ENCODE measurements around the gene TBC1D2B.
A peak's percentile ranks its signal among the peaks of the same experiment; 100 is the strongest.

The TBC1D2B gene

DNA sequence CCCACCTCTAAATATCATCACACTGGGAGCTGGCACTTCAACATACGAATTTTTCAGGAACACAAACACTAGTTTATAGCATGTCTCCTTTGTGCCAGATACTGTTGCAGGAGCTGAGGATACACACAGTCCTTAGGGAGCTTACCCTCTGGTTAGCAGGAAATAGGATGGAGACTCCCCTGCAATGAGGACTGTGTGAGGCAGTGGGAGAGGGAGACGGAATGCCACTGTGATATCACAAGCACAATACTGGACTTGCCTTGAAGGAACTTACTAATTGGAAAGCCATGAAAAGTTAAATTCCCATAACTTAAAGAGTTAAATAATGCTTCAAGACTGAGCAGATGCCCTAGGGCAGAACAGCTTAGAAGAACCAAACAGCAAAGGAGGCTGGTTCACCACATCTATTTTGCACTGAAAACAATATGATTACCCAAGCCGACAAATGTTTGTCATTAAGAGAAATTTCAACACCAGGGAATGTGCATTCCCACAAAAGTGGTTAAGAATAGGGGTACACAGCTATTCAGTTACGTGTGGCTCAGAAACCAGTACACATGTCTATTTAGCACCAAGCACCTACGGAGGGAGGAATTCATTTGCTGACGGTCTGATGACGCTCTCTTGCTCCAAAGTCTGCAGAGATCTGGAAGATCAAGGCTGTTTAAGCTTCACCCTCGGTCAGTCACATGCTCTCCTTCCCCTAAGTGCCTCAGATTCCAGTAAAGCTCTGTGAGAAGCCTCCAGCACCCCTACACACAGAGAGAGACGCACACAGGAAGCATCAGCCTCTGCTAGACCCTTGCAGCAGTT is 5.2 kb downstream of the TBC1D2B start:
- DNase-seq (ENCODE audit: low read depth): peak; percentile 62

DNA sequence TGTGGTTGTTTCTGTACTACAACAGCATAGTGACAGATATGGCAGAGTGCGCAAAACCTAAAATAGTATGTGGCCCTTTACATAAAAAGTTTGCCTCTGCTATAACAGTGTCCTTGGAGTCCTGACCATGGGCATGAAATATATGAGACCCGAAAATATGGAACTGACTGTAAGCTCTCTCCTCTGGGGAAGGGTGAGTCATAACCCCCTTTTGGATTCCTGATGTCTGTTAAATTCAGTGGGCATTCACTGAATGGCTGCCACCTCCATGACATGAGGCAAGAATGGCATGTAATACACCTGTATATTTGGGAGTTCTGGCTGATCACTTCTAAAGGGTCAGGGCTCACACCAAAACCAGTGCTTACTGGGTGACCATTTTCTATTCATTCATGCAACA is 6.1 kb downstream of the TBC1D2B start:
- DNase-seq (ENCODE audit: low read depth): no peak

DNA sequence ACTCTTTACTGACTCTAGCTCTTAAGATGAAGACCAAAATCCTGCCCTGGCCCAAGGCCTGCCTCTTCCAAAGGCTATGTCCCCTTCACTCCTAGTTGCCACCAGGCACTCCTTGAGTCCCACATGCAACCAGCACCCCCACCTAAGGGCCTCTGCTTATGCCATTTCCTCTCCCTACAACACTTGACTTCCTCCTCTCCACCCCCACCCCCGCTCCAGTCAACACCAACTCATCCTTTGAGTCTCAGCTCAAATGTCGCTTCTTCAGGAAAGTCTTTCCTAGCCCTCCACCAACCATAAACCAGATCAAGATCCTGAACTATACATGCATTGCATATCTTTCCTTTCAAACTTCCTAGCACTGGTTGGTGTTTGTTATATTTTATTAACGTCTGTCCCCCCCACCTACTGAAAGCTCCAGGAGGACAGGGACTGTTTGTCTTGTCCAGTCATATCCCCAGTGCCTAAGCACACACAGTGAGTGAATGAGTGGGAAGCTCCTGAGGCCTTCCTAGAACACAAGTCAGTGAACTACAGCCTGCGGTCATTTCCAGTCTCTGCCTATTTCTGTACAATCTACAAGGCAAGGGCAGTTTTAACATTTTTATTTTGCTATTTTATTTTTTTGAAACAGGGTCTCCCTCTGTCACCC is 7.3 kb downstream of the TBC1D2B start:
- DNase-seq (ENCODE audit: low read depth): peak; percentile 41

DNA sequence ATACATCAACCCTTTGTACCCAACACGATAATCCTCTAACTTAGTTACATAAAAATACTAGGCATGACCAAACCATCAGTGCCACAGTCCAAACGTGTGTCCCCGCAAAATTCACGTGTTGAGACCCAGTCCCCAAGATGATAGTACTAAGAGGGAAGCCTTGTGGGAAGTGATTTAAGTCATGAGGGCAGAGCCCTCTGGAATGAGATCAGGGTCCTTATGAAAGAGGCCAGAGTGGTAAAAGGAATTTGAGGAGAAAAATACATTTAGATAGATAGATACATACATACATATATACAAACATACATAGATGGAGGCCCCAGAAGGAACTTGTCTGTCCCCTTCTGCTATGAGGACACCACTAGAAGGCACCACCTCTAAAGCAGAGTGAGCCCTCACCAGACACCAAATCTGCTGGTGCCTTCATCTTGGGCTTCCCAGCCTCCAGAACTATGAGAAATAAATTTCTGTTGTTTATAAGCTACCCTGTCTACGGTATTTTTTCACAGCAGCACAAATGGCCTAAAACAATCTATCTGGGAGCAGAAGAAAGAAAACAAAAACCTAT is 8.0 kb downstream of the TBC1D2B start:
- no peak for DNase-seq (ENCODE audit: low read depth)

DNA sequence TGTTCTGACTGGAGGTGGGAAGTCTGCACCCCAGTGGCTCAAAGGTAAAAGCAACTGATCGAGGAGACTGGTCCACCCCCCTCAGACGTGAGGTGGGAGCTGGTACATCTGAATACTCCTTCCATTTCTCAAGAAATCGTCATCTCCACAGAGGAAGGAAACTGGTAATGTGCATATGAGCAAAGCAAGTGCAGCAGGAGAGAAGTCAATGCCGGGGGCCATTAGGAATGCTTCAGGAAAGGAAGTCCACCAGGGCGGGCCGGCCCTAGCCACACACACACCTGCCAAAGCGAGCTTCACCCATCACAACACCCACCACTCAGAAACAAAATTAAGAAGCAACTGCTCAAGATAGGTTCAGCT is 8.5 kb downstream of the TBC1D2B start:
- DNase-seq (ENCODE audit: low read depth): no peak

GRCh38 chr15:78067328-78068228 is 9.9 kb downstream of the TBC1D2B start:
- DNase-seq (ENCODE audit: low read depth): no peak

- DNase-seq (ENCODE audit: low read depth): no peak
These were observed 11.3 kb downstream of the TBC1D2B start for GRCh38 chr15:78065973-78066946.

DNA sequence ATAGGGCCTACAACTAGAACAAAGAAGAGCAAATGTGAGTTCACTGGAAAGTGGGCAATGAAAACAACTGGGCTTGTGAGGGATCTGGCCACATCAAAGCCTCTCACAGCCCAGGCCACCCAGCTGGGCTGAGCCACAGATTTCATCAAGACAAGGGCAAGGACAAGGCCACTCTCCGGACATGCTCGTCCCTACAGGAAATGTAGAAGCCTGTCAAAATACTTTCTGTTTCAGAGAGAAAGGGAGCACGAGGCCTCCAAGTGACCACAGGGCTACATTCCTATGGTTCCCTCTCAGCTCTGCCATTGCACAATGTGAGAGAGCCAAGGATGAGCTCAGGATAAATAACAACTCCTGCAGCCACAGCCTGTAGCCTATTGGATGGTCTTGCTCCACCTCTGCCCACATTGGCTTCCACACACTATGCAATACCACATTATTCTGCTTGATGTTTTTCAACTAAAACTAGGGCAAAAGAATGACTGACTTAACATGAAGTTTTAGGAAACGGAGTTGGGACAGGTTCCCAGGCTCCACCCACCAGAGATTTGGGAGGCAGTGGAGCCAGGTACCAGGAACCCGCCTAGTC is 12.1 kb downstream of the TBC1D2B start:
- DNase-seq (ENCODE audit: low read depth): no peak

GRCh38 chr15:78064544-78064943 is 13.0 kb downstream of the TBC1D2B start:
- DNase-seq (ENCODE audit: low read depth): no peak

DNA sequence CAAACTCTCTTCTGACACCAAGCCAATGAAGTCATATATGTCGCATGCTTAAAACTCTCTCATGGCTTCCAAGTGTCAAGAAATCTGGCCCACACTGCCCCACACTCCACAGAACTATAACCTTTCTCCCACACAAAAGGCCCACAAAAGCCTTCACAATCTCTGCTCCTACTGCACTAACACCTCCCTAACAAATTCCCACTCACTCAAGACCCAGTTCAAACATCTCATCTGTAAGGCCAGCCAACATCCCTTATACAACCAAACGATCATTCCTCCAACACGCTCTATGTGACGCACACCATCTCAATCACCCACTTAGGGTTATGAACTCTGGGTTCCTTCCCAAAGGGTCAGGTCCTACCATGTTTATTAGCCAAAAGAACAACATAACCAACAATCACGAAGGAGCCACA is 13.5 kb downstream of the TBC1D2B start:
- no peak for DNase-seq (ENCODE audit: low read depth)

GRCh38 chr15:78063217-78063616 is 14.3 kb downstream of the TBC1D2B start:
- no peak for DNase-seq (ENCODE audit: low read depth)

- DNase-seq (ENCODE audit: low read depth): peak; percentile 51
These were observed 15.5 kb downstream of the TBC1D2B start for GRCh38 chr15:78061963-78062427.

GRCh38 chr15:78060232-78060631 is 17.3 kb downstream of the TBC1D2B start:
- no peak for DNase-seq (ENCODE audit: low read depth)

GRCh38 chr15:78059110-78059839 is 18.2 kb downstream of the TBC1D2B start:
- DNase-seq (ENCODE audit: low read depth): no peak

DNA sequence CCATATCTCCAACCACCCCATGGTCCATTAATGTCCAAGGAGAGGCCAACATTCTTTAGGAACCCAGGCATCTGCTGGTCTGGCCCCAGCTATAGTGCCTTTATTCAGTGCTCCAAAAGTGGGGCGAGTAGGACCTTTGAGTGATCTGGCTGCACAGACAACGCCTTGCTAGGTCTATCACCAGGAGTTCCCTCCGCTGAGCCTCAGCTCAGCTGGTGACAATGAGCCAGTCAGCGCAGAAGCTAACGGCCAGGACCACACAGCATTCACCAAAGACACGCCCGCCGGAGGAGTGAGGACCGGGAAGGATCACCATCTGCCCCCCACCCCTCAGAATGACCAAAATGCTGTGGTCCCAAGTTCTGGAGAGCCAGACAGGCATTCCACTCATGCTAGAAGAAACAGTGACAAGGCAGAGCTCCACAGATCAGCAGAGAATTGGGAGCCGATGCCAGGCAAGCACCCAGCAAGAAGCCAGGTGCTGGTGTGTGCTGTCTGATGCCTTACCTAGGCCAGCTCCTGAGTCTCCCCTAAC is 19.0 kb downstream of the TBC1D2B start:
- DNase-seq (ENCODE audit: low read depth): no peak

DNA sequence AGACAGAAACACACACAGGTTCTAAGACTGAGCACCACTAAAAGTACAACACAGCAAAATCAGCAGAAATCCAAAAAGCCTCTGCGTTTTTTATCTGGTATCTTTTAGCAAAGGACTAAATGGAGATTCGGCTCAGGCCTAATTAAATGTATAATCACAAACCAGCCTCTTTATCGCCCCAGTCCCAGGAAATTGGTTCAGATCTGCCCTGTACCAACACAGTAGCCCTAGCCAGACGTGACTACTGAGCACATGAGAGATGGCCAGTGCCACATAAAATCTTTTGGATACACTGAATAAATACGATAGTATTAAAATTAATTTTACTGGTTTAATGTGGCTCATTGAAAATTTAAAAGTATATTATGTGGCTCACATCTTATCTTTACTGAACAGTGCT is 19.7 kb downstream of the TBC1D2B start:
- DNase-seq (ENCODE audit: low read depth): no peak

DNA sequence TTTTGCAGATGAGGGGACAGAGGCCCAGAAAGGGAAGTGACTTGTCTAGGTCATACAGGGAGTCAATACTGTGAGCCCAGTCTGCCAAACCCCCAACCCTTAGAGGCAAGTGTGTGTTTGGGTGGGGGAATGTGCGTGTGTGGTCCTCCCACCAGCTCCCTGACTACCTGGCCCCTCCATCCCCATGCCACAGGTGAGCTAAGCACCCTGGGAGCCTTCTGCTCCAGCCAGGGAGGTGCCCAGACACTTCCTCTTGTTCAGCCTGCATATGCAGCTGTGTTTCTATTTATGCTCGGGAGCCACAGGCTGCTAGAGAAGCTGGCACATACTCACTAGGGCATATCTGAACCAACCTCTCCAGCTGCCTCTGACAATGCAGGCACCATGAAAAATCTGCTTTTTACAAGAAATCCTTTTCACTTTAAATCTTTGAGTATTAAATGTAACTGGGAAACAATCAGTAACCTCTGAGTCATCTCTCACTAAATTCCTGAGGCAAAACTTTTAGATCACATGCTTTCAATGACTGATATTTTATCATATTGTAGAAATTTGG is 20.7 kb downstream of the TBC1D2B start:
- DNase-seq (ENCODE audit: low read depth): no peak

DNA sequence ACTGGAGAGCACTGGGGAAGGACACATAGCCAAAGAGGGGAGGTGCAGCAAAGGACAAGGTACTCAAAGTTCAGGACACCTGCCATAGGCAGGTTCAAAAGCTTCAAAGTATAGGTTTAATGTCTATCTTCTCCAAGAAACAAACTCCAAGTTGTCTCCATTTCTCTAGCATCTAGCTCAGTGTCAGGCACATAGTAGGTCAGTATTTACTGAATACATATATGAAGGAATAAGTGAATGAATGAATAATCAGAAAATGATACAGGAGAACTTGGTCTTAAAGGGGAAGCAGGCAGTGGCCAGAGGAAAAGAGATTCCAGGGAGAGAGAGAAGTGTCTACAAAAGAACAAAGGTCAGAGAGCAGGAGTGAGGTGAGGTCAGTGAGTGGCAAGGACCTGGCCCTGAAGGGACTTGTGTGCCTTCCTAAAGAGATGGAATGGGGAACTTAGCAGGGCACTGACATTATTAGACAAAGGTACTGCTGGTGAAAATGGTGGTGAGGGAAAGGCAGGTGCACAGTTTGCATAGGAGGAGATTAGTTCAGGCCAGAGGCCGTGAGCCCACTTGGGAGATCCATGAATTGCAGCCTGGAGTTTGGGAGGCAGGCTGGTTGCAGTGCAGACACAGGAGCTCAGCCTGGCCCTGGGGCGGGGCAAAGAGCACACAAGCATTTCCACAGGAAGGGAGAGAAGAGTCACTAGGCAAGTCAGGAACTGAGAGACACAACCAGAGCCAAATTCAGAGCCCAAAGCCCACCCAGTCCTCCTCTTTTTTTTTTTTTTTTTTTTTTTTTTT is 21.4 kb downstream of the TBC1D2B start:
- DNase-seq (ENCODE audit: low read depth): no peak
